Neural crest cell (in vitro differentiated cells): Measurements from ENCODE around the gene TRAPPC12. TPM values are rescaled to one million over a fixed set of nuclear protein-coding genes. Genes with fewer than 3 reads are reported as not detected.

Experiments used
- DNase-seq: peaks from one replicate; pipeline ENCODE4 v3.0.0; 2021; ENCODE audit warnings: low read depth, mixed read lengths, low spot score
- H3K27ac Mint-ChIP-seq: one replicate; pipeline ENCODE4 v1.8.0; 2021; ENCODE audit warnings: mild to moderate bottlenecking, mixed read lengths; ENCODE audit not compliant: unreplicated experiment
- H3K27me3 Mint-ChIP-seq: 2 replicates; pipeline ENCODE4 v1.8.0; 2021; ENCODE audit warnings: low read depth, mild to moderate bottlenecking, mixed read lengths
- H3K36me3 Mint-ChIP-seq: 2 replicates; pipeline ENCODE4 v1.8.0; 2021; ENCODE audit warnings: low read depth, mild to moderate bottlenecking, mixed read lengths
- H3K4me1 Mint-ChIP-seq: 2 replicates; pipeline ENCODE4 v1.8.0; 2021; ENCODE audit warnings: mixed read lengths
- H3K4me3 Mint-ChIP-seq: one replicate; pipeline ENCODE4 v1.8.0; 2021; ENCODE audit warnings: mild to moderate bottlenecking, mixed read lengths
- H3K9me3 Mint-ChIP-seq: 2 replicates; pipeline ENCODE4 v1.8.0; 2021; ENCODE audit warnings: mixed read lengths
- total RNA-seq: library from RNA; stranded (reverse); gene quantifications from 2 replicates; pipeline ENCODE4 v1.2.1, GENCODE V29; 2021
- TF ChIP-seq, protein P1 (sequence below): fragments of 200-600 bp; sonication (generic); conservative IDR thresholded peaks from 2 replicates; pipeline ENCODE4 v1.5.0; 2021; ENCODE audit warnings: antibody characterized with exemption, mild to moderate bottlenecking

TRAPPC12 gene
- total RNA-seq, 1 donor from 2014 or later: 96.9 TPM

DNA sequence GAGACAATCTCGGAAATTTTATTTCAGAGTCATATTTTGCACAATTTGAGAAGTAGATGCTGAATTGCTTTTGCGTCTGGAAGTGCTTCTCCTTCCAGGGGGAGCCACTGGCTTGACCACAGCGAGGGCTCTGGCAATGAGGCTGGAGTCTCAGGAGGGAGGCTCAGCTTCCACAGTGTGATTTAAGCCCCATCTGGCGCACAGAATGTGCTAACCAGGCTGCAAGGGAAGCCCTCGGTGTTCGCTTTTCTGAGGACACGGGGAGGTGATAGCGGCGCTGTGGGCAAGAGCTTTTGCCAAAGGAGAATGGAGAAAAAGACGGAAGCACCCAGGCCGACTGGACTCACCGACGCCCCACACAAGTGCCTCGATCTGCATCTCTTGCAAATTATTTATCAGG, 87.5 kb downstream of the TRAPPC12 start:
- H3K27me3 Mint-ChIP-seq: no peaks in the 10 kb centered on the region
- H3K9me3 Mint-ChIP-seq: no peaks in the 10 kb centered on the region
- H3K27ac Mint-ChIP-seq: no peak overlapping the region
- TF ChIP-seq, protein P1, sequence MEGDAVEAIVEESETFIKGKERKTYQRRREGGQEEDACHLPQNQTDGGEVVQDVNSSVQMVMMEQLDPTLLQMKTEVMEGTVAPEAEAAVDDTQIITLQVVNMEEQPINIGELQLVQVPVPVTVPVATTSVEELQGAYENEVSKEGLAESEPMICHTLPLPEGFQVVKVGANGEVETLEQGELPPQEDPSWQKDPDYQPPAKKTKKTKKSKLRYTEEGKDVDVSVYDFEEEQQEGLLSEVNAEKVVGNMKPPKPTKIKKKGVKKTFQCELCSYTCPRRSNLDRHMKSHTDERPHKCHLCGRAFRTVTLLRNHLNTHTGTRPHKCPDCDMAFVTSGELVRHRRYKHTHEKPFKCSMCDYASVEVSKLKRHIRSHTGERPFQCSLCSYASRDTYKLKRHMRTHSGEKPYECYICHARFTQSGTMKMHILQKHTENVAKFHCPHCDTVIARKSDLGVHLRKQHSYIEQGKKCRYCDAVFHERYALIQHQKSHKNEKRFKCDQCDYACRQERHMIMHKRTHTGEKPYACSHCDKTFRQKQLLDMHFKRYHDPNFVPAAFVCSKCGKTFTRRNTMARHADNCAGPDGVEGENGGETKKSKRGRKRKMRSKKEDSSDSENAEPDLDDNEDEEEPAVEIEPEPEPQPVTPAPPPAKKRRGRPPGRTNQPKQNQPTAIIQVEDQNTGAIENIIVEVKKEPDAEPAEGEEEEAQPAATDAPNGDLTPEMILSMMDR: no peak
- DNase-seq: no peak
- H3K4me3 Mint-ChIP-seq: no peak overlapping the region
- peaks cover 4% of the 10 kb centered on the region for H3K4me1 Mint-ChIP-seq
- H3K36me3 Mint-ChIP-seq: no peaks in the 10 kb centered on the region

DNA sequence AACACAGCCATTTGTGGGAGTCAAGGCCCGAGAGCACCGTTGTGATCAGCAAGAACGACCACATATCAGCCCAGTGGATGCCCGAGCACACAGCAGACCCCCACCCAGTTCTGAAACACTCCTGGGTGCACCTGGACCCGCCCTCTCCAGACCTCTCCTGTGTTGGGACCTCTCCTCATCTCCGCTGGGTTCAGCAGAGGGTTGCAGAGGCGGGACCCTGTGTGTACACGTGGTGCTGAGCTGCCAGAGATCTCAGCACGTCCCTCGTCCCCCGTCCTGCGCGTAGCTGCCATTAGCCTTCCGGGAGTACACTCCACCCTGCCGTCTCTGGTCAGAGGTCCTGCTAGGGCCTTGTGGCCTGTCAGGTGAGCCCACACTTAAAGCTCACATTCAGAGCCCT, 88.2 kb downstream of the TRAPPC12 start:
- Mint-ChIP-seq H3K4me1 (peaks cover 3% of the 10 kb centered on the region), H3K27ac (no peak overlapping the region), H3K4me3 (no peak overlapping the region), H3K9me3 (no peaks in the 10 kb centered on the region), H3K27me3 (no peaks in the 10 kb centered on the region), H3K36me3 (peaks cover under 1% of the 10 kb centered on the region)
- TF ChIP-seq, protein P1: no peak
- DNase-seq: no peak

DNA sequence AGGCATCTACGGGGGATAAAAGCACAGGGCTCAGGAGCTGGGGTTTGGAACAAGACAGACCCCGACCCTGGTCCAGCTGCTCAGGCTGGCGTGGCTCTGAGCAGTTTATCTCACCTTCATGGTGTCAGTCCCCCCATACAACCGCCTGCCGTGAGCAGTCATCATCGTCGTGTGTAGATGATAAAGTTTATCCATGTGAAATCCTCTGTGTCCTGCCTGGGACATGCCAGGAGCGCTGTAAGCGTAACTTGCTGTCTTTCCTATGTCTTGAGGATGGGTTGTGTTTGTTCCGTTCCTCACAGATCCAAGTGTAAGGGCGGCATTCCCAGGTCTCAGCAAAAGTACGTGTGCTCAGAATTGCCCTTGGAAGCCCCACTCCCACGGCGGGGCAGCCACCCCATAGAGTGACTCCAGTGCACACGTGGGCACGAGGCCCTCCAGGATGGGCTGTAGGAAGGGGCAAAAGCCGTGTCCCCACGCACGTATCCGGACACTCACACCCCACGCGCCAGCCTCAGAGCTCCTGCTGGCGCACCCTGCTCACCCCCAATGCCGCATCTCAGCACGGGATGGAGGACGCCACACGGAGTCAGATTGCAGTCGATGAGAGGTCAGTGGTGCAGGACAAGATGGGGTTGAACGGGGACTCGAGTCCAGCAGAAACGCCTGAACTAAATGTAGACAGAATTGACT, 88.9 kb downstream of the TRAPPC12 start:
- DNase-seq: no peak
- TF ChIP-seq, protein P1: no peak
- H3K27me3 Mint-ChIP-seq: no peaks in the 10 kb centered on the region
- no peak overlapping the region for H3K4me3 Mint-ChIP-seq
- peaks cover 7% of the 10 kb centered on the region for H3K4me1 Mint-ChIP-seq
- H3K36me3 Mint-ChIP-seq: peaks cover 4% of the 10 kb centered on the region
- no peaks in the 10 kb centered on the region for H3K9me3 Mint-ChIP-seq
- H3K27ac Mint-ChIP-seq: no peak overlapping the region

DNA sequence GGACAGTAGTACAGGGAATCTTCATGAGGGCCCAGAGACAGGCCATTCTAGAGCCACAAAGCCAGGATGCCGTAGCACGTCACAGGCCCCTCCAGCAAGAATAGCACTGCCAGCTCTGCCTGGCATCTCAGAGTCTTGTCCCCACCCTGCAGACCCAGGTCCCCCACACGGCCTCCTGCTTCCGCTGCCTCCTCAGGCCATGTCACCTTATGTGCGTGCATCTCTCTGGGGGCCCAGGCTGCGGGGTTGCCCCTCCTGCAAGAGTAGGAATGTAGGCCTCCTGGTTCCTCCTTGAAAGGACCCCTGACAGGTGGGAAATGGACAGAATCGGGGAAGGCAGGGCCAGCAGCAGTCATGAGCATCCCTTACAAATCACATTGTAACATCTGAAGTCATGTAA, 90.0 kb downstream of the TRAPPC12 start:
- Mint-ChIP-seq H3K27ac (peak overlapping the region; percentile 22), H3K4me3 (no peak overlapping the region)
- TF ChIP-seq, protein P1: no peak

DNA sequence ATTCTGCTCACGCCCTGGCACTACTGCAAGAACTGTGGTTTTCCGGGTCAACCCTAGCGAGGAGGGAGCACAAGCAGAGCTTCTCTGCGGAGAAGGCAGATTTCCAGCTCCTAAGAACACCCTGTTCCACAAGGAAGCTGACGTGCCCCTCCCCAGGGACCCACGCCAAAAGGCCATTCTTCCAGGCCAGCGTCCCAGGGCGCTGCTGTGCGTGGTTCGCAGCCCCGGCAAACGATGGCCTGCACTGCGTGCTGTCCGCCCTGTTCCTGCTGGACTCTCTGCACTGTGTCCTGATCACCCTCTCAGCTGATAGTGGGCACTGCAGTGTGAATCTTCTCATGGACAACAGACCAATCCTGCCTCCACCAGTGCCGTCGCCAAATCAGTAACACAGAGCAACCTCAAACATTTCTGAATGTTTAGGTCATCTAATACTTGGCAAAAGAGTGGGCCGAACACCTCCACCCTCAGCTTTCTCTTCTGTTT, 90.7 kb downstream of the TRAPPC12 start:
- no peaks in the 10 kb centered on the region for H3K27me3 Mint-ChIP-seq
- TF ChIP-seq, protein P1: no peak
- DNase-seq: no peak
- H3K36me3 Mint-ChIP-seq: peaks cover 4% of the 10 kb centered on the region
- no peaks in the 10 kb centered on the region for H3K9me3 Mint-ChIP-seq
- peak overlapping the region; percentile 43 for H3K27ac Mint-ChIP-seq
- peaks cover 7% of the 10 kb centered on the region for H3K4me1 Mint-ChIP-seq
- H3K4me3 Mint-ChIP-seq: no peak overlapping the region

More for the DNA sequence above, 90.0 kb downstream of the TRAPPC12 start:
- Mint-ChIP-seq H3K36me3 (peaks cover 4% of the 10 kb centered on the region), H3K9me3 (no peaks in the 10 kb centered on the region), H3K27me3 (no peaks in the 10 kb centered on the region), H3K4me1 (peaks cover 7% of the 10 kb centered on the region)
- no peak for DNase-seq
